Peyer's patch (tissue), 4 donors: ENCODE results near the gene IGF1R.

Experiments
- CTCF ChIP-seq, 6 experiments: fragments of 450-650 bp in 4 of 6; fragments of 200-600 bp in 2 of 6; sonication (generic) in 1 of 6; IDR thresholded peaks; one replicate each; pipeline ENCODE4 v1.5.1; 2017 to 2019; ENCODE audit warnings: antibody characterized with exemption in 6 of 6, mild to moderate bottlenecking in 3 of 6, moderate library complexity in 1 of 6
- POLR2A ChIP-seq, 2 donors: fragments of 450-650 bp; IDR thresholded peaks; one replicate each; pipeline ENCODE4 v1.5.1; 2017; ENCODE audit warnings: antibody characterized with exemption in 2 of 2, mild to moderate bottlenecking in 2 of 2, moderate library complexity in 2 of 2

- TF ChIP-seq CTCF (IDR thresholded peaks at IDR 0.05) = no peak
- no peak for TF ChIP-seq POLR2A (IDR thresholded peaks at IDR 0.05)
These were observed 42.1 kb downstream of the IGF1R start for GRCh38 chr15:98690272-98690950.
